ENCODE data around the gene TEX2.

TEX2 gene

DNA sequence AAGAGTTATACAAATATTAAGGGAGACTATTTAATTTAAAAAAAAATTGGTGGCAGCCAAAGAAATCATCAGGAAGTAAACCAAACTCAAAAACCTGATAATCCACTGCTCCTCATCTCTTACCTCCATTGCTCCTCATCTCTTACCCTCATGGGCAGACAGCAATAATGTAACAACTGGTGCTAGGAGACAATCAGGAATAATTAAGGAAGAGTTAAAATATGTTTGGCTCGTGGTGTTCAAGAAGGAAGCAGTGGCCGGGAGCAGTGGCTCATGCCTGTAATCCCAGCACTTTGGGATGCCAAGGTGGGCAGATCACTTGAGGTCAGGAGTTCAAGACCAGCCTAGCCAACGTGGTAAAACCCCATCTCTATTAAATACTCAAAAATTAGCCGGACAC, 151.2 kb downstream of the TEX2 start:
- H3K4me3 ChIP-seq (replicated peaks; ENCODE audit: insufficient read depth, low read length) = no peak overlapping the region
- H3K27me3 ChIP-seq (ENCODE audit: insufficient read depth, poor library complexity, severe bottlenecking) = no peaks in the 10 kb centered on the region
- no peak for DNase-seq (ENCODE audit: low read depth in 1 of 2, low spot score in 1 of 2)
- TF ChIP-seq REST (IDR thresholded peaks at IDR 0.05; ENCODE audit: insufficient replicate concordance, low read depth) (no peak), POLR2AphosphoS5 (IDR thresholded peaks at IDR 0.05; ENCODE audit: low read depth) (no peak), CTCF (IDR thresholded peaks at IDR 0.05; ENCODE audit: insufficient read depth, low read length) (no peak), GABPA (IDR thresholded peaks at IDR 0.05; ENCODE audit: low read depth) (no peak), SPI1 (IDR thresholded peaks at IDR 0.05; ENCODE audit: borderline replicate concordance, low read depth) (no peak)
- no peak overlapping the region for H3K27ac ChIP-seq (replicated peaks)

- TF ChIP-seq REST (IDR thresholded peaks at IDR 0.05; ENCODE audit: insufficient replicate concordance, low read depth) = no peak
- no peak for TF ChIP-seq CTCF (IDR thresholded peaks at IDR 0.05; ENCODE audit: insufficient read depth, low read length)
- TF ChIP-seq GABPA (IDR thresholded peaks at IDR 0.05; ENCODE audit: low read depth) = no peak
- no peak for TF ChIP-seq POLR2AphosphoS5 (IDR thresholded peaks at IDR 0.05; ENCODE audit: low read depth)
- TF ChIP-seq SPI1 (IDR thresholded peaks at IDR 0.05; ENCODE audit: borderline replicate concordance, low read depth) = no peak
- H3K27me3 ChIP-seq (ENCODE audit: insufficient read depth, poor library complexity, severe bottlenecking) = no peaks in the 10 kb centered on the region
- no peak for DNase-seq (ENCODE audit: low read depth in 1 of 2, low spot score in 1 of 2)
- peak overlapping the region; percentile 32; the same call in 1 of the 2 replicates for H3K27ac ChIP-seq (replicated peaks)
- no peak overlapping the region for H3K4me3 ChIP-seq (replicated peaks; ENCODE audit: insufficient read depth, low read length)
These were observed 152.5 kb downstream of the TEX2 start for GRCh38 chr17:64110379-64111152.

- no peak for DNase-seq (ENCODE audit: low read depth in 1 of 2, low spot score in 1 of 2)
- H3K27me3 ChIP-seq (ENCODE audit: insufficient read depth, poor library complexity, severe bottlenecking) = no peaks in the 10 kb centered on the region
- H3K27ac ChIP-seq (replicated peaks) = peak overlapping the region; percentile 71
- TF ChIP-seq CTCF (IDR thresholded peaks at IDR 0.05; ENCODE audit: insufficient read depth, low read length) = no peak
- TF ChIP-seq REST (IDR thresholded peaks at IDR 0.05; ENCODE audit: insufficient replicate concordance, low read depth) = no peak
- no peak for TF ChIP-seq GABPA (IDR thresholded peaks at IDR 0.05; ENCODE audit: low read depth)
- no peak for TF ChIP-seq SPI1 (IDR thresholded peaks at IDR 0.05; ENCODE audit: borderline replicate concordance, low read depth)
- TF ChIP-seq POLR2AphosphoS5 (IDR thresholded peaks at IDR 0.05; ENCODE audit: low read depth) = no peak
- no peak overlapping the region for H3K4me3 ChIP-seq (replicated peaks; ENCODE audit: insufficient read depth, low read length)
These were observed 153.7 kb downstream of the TEX2 start for GRCh38 chr17:64109400-64109799.

All from HL-60 (cell line).